GM23338 (cell line): ENCODE measurements around the gene BOD1. TPM values are rescaled to one million over a fixed set of nuclear protein-coding genes. Genes with fewer than 3 reads are reported as not detected.
A peak's percentile ranks its signal among the peaks of the same experiment; 100 is the strongest.

ENCODE experiments used
- ATAC-seq: fragments of 200-7000 bp; cut with Tn5 transposase; 3 replicates; pipeline ENCODE4 v1.9.1; 2020
- DNase-seq: peaks from one replicate; pipeline ENCODE4 v3.0.0-alpha.2; 2015; ENCODE audit warnings: low spot score
- H2AFZ ChIP-seq: fragments of 200-600 bp; sonication (generic); 2 replicates; pipeline ENCODE4 v1.8.0; 2016; ENCODE audit warnings: antibody characterized with exemption, mild to moderate bottlenecking, moderate library complexity
- H3F3A ChIP-seq: fragments of 200-600 bp; sonication (generic); replicated peaks from 2 replicates; pipeline ENCODE4 v1.8.0; 2017; ENCODE audit warnings: antibody characterized with exemption, mixed run types, low read depth
- H3K27ac ChIP-seq: fragments of 200-600 bp; sonication (generic); 2 replicates; pipeline ENCODE4 v1.6.1; 2016; ENCODE audit warnings: low read depth
- H3K27me3 ChIP-seq: fragments of 200-600 bp; sonication (generic); 2 replicates; pipeline ENCODE4 v1.8.0; 2016; ENCODE audit warnings: mild to moderate bottlenecking, mixed run types, moderate library complexity; ENCODE audit not compliant: insufficient read depth
- H3K36me3 ChIP-seq: fragments of 200-600 bp; sonication (generic); 2 replicates; pipeline ENCODE4 v1.8.0; 2016; ENCODE audit warnings: mild to moderate bottlenecking; ENCODE audit not compliant: insufficient read depth
- H3K4me1 ChIP-seq: fragments of 200-600 bp; sonication (generic); 2 replicates; pipeline ENCODE4 v1.8.0; 2016; ENCODE audit warnings: mild to moderate bottlenecking, moderate library complexity; ENCODE audit not compliant: insufficient read depth
- H3K4me2 ChIP-seq: fragments of 200-600 bp; sonication (generic); 2 replicates; pipeline ENCODE4 v1.7.1; 2017; ENCODE audit warnings: mixed run types
- H3K4me3 ChIP-seq: fragments of 200-600 bp; sonication (generic); 2 replicates; pipeline ENCODE4 v1.6.1; 2016; ENCODE audit warnings: mixed run types
- H3K79me2 ChIP-seq: fragments of 200-600 bp; sonication (generic); replicated peaks from 2 replicates; pipeline ENCODE4 v1.8.0; 2017; ENCODE audit warnings: mild to moderate bottlenecking; ENCODE audit not compliant: insufficient read depth
- H3K9me2 ChIP-seq: fragments of 200-600 bp; sonication (generic); 2 replicates; pipeline ENCODE4 v1.8.0; 2017; ENCODE audit not compliant: insufficient read depth
- H4K20me1 ChIP-seq: fragments of 200-600 bp; sonication (generic); replicated peaks from 2 replicates; pipeline ENCODE4 v1.8.0; 2017; ENCODE audit warnings: mild to moderate bottlenecking; ENCODE audit not compliant: insufficient read depth
- H3K27ac Mint-ChIP-seq: 2 replicates; pipeline ENCODE4 v1.8.0; 2020; ENCODE audit warnings: inconsistent platforms, mild to moderate bottlenecking, moderate library complexity, mixed read lengths
- H3K27me3 Mint-ChIP-seq: 3 replicates; pipeline ENCODE4 v1.8.0; 2022; ENCODE audit warnings: low read depth, mild to moderate bottlenecking, moderate library complexity, mixed read lengths, inconsistent platforms; ENCODE audit not compliant: insufficient read depth, poor library complexity
- H3K36me3 Mint-ChIP-seq: 3 replicates; pipeline ENCODE4 v1.8.0; 2021; ENCODE audit warnings: low read depth, mild to moderate bottlenecking, inconsistent platforms, moderate library complexity, mixed read lengths
- H3K4me1 Mint-ChIP-seq: 3 replicates; pipeline ENCODE4 v1.8.0; 2020; ENCODE audit warnings: mild to moderate bottlenecking, inconsistent platforms, mixed read lengths
- H3K4me3 Mint-ChIP-seq: 3 replicates; pipeline ENCODE4 v1.8.0; 2021; ENCODE audit warnings: moderate library complexity, mild to moderate bottlenecking, inconsistent platforms, mixed read lengths
- H3K9me3 Mint-ChIP-seq: 3 replicates; pipeline ENCODE4 v1.8.0; 2020; ENCODE audit warnings: moderate library complexity, mild to moderate bottlenecking, inconsistent platforms, mixed read lengths
- CTCF ChIP-seq, 2 experiments: fragments of 200-600 bp in 1 of 2; sonication (generic) in 1 of 2; conservative IDR thresholded peaks; 2 replicates each; pipeline versions ENCODE4 v1.5.1 to v1.6.1; 2016 to 2017; ENCODE audit warnings: antibody characterized with exemption in 2 of 2, low read depth in 2 of 2, mild to moderate bottlenecking in 2 of 2, moderate library complexity in 1 of 2
- EZH2 ChIP-seq: fragments of 200-600 bp; sonication (generic); IDR thresholded peaks from one replicate; pipeline ENCODE4 v1.8.0; 2017; ENCODE audit warnings: antibody characterized with exemption, mild to moderate bottlenecking, low read depth; ENCODE audit not compliant: unreplicated experiment
- JUNB ChIP-seq: IDR thresholded peaks from one replicate; pipeline ENCODE4 v1.6.1; 2016; ENCODE audit warnings: antibody characterized with exemption; ENCODE audit not compliant: unreplicated experiment
- NANOG ChIP-seq: IDR thresholded peaks from 2 replicates; pipeline ENCODE4 v1.6.1; 2016; ENCODE audit warnings: antibody characterized with exemption, borderline replicate concordance
- POLR2AphosphoS5 ChIP-seq: IDR thresholded peaks from 2 replicates; pipeline ENCODE4 v1.6.1; 2016; ENCODE audit warnings: antibody characterized with exemption, low read depth
- STAT1 ChIP-seq: IDR thresholded peaks from one replicate; pipeline ENCODE4 v1.6.1; 2016; ENCODE audit warnings: antibody characterized with exemption; ENCODE audit not compliant: unreplicated experiment
- ZNF331 ChIP-seq: fragments of 250-450 bp; sonication (Bioruptor Pico); IDR thresholded peaks from 2 replicates; pipeline ENCODE4 v1.5.0; 2020; ENCODE audit warnings: low read depth, mild to moderate bottlenecking, moderate library complexity
- ZNF462 ChIP-seq: fragments of 250-450 bp; sonication (Bioruptor Pico); IDR thresholded peaks from 2 replicates; pipeline ENCODE4 v1.5.0; 2020; ENCODE audit warnings: mild to moderate bottlenecking, moderate library complexity
- polyA plus RNA-seq: library from polyadenylated mRNA; unstranded; fragments of >200 nt; fragmentation: Nextera tagmentation; extraction: Ambion mirVana; gene quantifications from 2 replicates; pipeline ENCODE4 v1.2.1, GENCODE V29; 2016
- total RNA-seq: library from RNA; depleted of rRNA; stranded (reverse); fragments of >200 nt; shearing (Covaris generic); gene quantifications from 2 replicates; pipeline ENCODE4 v1.2.3, GENCODE V29; 2014

Gene BOD1
- total and polyA plus RNA-seq, 2 experiments from 2014 or later: 94.7 to 141 TPM

- no peaks in the 10 kb centered on the region for H3K27me3 ChIP-seq
- Mint-ChIP-seq H3K36me3 (peaks cover 5% of the 10 kb centered on the region), H3K27me3 (peaks cover 17% of the 10 kb centered on the region), H3K4me3 (no peak overlapping the region), H3K27ac (peak overlapping the region; percentile 30; the same call in 1 of the 2 replicates), H3K9me3 (peaks cover 14% of the 10 kb centered on the region), H3K4me1 (peaks cover 22% of the 10 kb centered on the region)
- H3K36me3 ChIP-seq: no peaks in the 10 kb centered on the region
- TF ChIP-seq STAT1: no peak
- TF ChIP-seq NANOG: no peak
- TF ChIP-seq CTCF (conservative IDR thresholded peaks at IDR 0.05; ENCODE audit: low read depth in 2 of 2): no peak
- TF ChIP-seq EZH2: no peak
- H4K20me1 ChIP-seq: no peaks in the 10 kb centered on the region
- peaks cover 12% of the 10 kb centered on the region; the same call in 1 of the 2 replicates for H3K4me1 ChIP-seq
- H3F3A ChIP-seq: no peaks in the 10 kb centered on the region
- H2AFZ ChIP-seq: peak overlapping the region; percentile 93
- DNase-seq (peak; percentile 13), ATAC-seq (peak; percentile 18; the same call in 1 of the 3 replicates)
- no peak overlapping the region for H3K4me3 ChIP-seq
- H3K4me2 ChIP-seq: 0 out of 2 replicates have a peak overlapping the region, but pooled peaks have one; percentile 32
- no peaks in the 10 kb centered on the region for H3K9me2 ChIP-seq
- H3K79me2 ChIP-seq: no peaks in the 10 kb centered on the region
- H3K27ac ChIP-seq: no peak overlapping the region
These were observed 41.5 kb downstream of the BOD1 start for GRCh38 chr5:173574983-173575382.

- no peaks in the 10 kb centered on the region for H3K36me3 ChIP-seq
- Mint-ChIP-seq H3K27ac (no peak overlapping the region), H3K9me3 (peaks cover 8% of the 10 kb centered on the region), H3K27me3 (peaks cover 17% of the 10 kb centered on the region), H3K4me1 (peaks cover 22% of the 10 kb centered on the region), H3K36me3 (peaks cover 3% of the 10 kb centered on the region; the same call in 2 of the 3 replicates), H3K4me3 (no peak overlapping the region)
- H3K4me1 ChIP-seq: peaks cover 12% of the 10 kb centered on the region; the same call in 1 of the 2 replicates
- H2AFZ ChIP-seq: peak overlapping the region; percentile 93
- H3K79me2 ChIP-seq: no peaks in the 10 kb centered on the region
- H3F3A ChIP-seq: no peaks in the 10 kb centered on the region
- peak; percentile 92 for ATAC-seq
- DNase-seq: peak; percentile 81
- H3K27me3 ChIP-seq: no peaks in the 10 kb centered on the region
- no peak overlapping the region for H3K27ac ChIP-seq
- H3K9me2 ChIP-seq: no peaks in the 10 kb centered on the region
- H4K20me1 ChIP-seq: no peaks in the 10 kb centered on the region
- H3K4me2 ChIP-seq: peak overlapping the region; percentile 55; the same call in 1 of the 2 replicates
- peak overlapping the region; percentile 26; the same call in 1 of the 2 replicates for H3K4me3 ChIP-seq
- peak; percentile 94 to 96 for TF ChIP-seq CTCF (conservative IDR thresholded peaks at IDR 0.05; ENCODE audit: low read depth in 2 of 2)
- no peak for TF ChIP-seq ZNF462 (CRISPR knock-in tag)
- TF ChIP-seq JUNB: no peak
- no peak for TF ChIP-seq NANOG
- no peak for TF ChIP-seq ZNF331 (CRISPR knock-in tag)
- TF ChIP-seq POLR2AphosphoS5: no peak
These were observed 43.1 kb downstream of the BOD1 start for GRCh38 chr5:173573126-173573960.
